Esophagus muscularis mucosa (tissue), 3 donors: ENCODE data around the gene COLEC12.
"Not testable (repeated sequence)": the region's sequence is repeated elsewhere in the genome, so short reads cannot be mapped to it uniquely, and the experiment has no call there.

Source experiments
- CTCF ChIP-seq, 3 experiments: fragments of 200-600 bp in 2 of 3; fragments of 450-650 bp in 1 of 3; sonication (generic) in 2 of 3; IDR thresholded peaks; one replicate each; pipeline ENCODE4 v1.5.1; 2017 to 2019; ENCODE audit warnings: antibody characterized with exemption in 3 of 3, mild to moderate bottlenecking in 2 of 3, moderate library complexity in 1 of 3
- POLR2AphosphoS5 ChIP-seq, 2 donors: sonication (generic); formaldehyde crosslinking; IDR thresholded peaks; one replicate each; pipeline ENCODE4 v1.6.1; 2017; ENCODE audit warnings: antibody characterized with exemption in 2 of 2

GRCh38 chr18:405006-405405 lies 95.5 kb downstream of the COLEC12 start:
- not testable (repeated sequence) for TF ChIP-seq CTCF, POLR2AphosphoS5 (IDR thresholded peaks at IDR 0.05)
